Osteocyte (in vitro differentiated cells): ENCODE results near the gene NDUFB1. TPM values are rescaled to one million over a fixed set of nuclear protein-coding genes. Genes with fewer than 3 reads are reported as not detected.

ENCODE experiments used
- DNase-seq: peaks from one replicate; pipeline ENCODE4 v3.0.0; 2021; ENCODE audit warnings: mixed read lengths; ENCODE audit not compliant: unreplicated experiment; ENCODE audit errors: extremely low spot score
- H3K27ac Mint-ChIP-seq: one replicate; pipeline ENCODE4 v1.8.0; 2021; ENCODE audit warnings: mild to moderate bottlenecking, mixed read lengths; ENCODE audit not compliant: unreplicated experiment
- H3K27me3 Mint-ChIP-seq: one replicate; pipeline ENCODE4 v1.8.0; 2021; ENCODE audit warnings: mixed read lengths; ENCODE audit not compliant: unreplicated experiment
- H3K36me3 Mint-ChIP-seq: one replicate; pipeline ENCODE4 v1.8.0; 2021; ENCODE audit warnings: mixed read lengths; ENCODE audit not compliant: unreplicated experiment
- H3K4me1 Mint-ChIP-seq: one replicate; pipeline ENCODE4 v1.8.0; 2021; ENCODE audit warnings: mixed read lengths; ENCODE audit not compliant: unreplicated experiment
- H3K4me3 Mint-ChIP-seq: one replicate; pipeline ENCODE4 v1.8.0; 2021; ENCODE audit warnings: mild to moderate bottlenecking, moderate library complexity, mixed read lengths; ENCODE audit not compliant: unreplicated experiment
- H3K9me3 Mint-ChIP-seq: one replicate; pipeline ENCODE4 v1.8.0; 2021; ENCODE audit warnings: mixed read lengths; ENCODE audit not compliant: unreplicated experiment
- CTCF ChIP-seq: fragments of 200-600 bp; sonication (generic); IDR thresholded peaks from 2 replicates; pipeline ENCODE4 v1.5.0; 2021; ENCODE audit warnings: antibody characterized with exemption, mild to moderate bottlenecking, moderate library complexity
- total RNA-seq: library from RNA; stranded (reverse); gene quantifications from 2 replicates; pipeline ENCODE4 v1.2.1, GENCODE V29; 2021

NDUFB1 gene
- total RNA-seq, 1 donor from 2014 or later = 118 TPM

- no peak for DNase-seq
- no peak overlapping the region for H3K27ac Mint-ChIP-seq
- no peaks in the 10 kb centered on the region for H3K4me1 Mint-ChIP-seq
- no peak for TF ChIP-seq CTCF
- peaks cover 39% of the 10 kb centered on the region for H3K36me3 Mint-ChIP-seq
- H3K27me3 Mint-ChIP-seq = no peaks in the 10 kb centered on the region
- no peaks in the 10 kb centered on the region for H3K9me3 Mint-ChIP-seq
- H3K4me3 Mint-ChIP-seq = no peak overlapping the region
These were observed 12.9 kb upstream of the NDUFB1 start for GRCh38 chr14:92134456-92134855.

GRCh38 chr14:92122761-92123160, 1.3 kb upstream of the NDUFB1 start:
- Mint-ChIP-seq H3K4me1 (peaks cover 27% of the 10 kb centered on the region), H3K36me3 (peaks cover 20% of the 10 kb centered on the region), H3K4me3 (peak overlapping the region; percentile 97), H3K9me3 (no peaks in the 10 kb centered on the region), H3K27ac (peak overlapping the region; percentile 99), H3K27me3 (no peaks in the 10 kb centered on the region)
- no peak for DNase-seq
- no peak for TF ChIP-seq CTCF

- no peaks in the 10 kb centered on the region for H3K27me3 Mint-ChIP-seq
- H3K9me3 Mint-ChIP-seq = no peaks in the 10 kb centered on the region
- H3K27ac Mint-ChIP-seq = peak overlapping the region; percentile 99
- H3K4me3 Mint-ChIP-seq = peak overlapping the region; percentile 97
- H3K4me1 Mint-ChIP-seq = peaks cover 27% of the 10 kb centered on the region
- DNase-seq = no peak
- no peak for TF ChIP-seq CTCF
- peaks cover 15% of the 10 kb centered on the region for H3K36me3 Mint-ChIP-seq
These were observed 808 bp upstream of the NDUFB1 start for GRCh38 chr14:92122351-92122677.

- peak overlapping the region; percentile 97 for H3K4me3 Mint-ChIP-seq
- H3K9me3 Mint-ChIP-seq = no peaks in the 10 kb centered on the region
- no peak for DNase-seq
- H3K4me1 Mint-ChIP-seq = peaks cover 27% of the 10 kb centered on the region
- peaks cover 12% of the 10 kb centered on the region for H3K36me3 Mint-ChIP-seq
- peak overlapping the region; percentile 99 for H3K27ac Mint-ChIP-seq
- H3K27me3 Mint-ChIP-seq = no peaks in the 10 kb centered on the region
- no peak for TF ChIP-seq CTCF
These were observed 268 bp downstream of the NDUFB1 start for GRCh38 chr14:92121207-92121669.

- H3K27ac Mint-ChIP-seq = no peak overlapping the region
- H3K27me3 Mint-ChIP-seq = peaks cover 7% of the 10 kb centered on the region
- peaks cover 11% of the 10 kb centered on the region for H3K4me1 Mint-ChIP-seq
- no peaks in the 10 kb centered on the region for H3K36me3 Mint-ChIP-seq
- H3K9me3 Mint-ChIP-seq = no peaks in the 10 kb centered on the region
- no peak for DNase-seq
- H3K4me3 Mint-ChIP-seq = no peak overlapping the region
- no peak for TF ChIP-seq CTCF
These were observed 12.0 kb downstream of the NDUFB1 start for GRCh38 chr14:92109490-92109889.
